ENCODE measurements around the gene MMP3. TPM values are rescaled to one million over a fixed set of nuclear protein-coding genes. Genes with fewer than 3 reads are reported as not detected.

The MMP3 gene
- total RNA-seq, 4 donors from 2014 or later = 0.48 to 4.8 (median 1.1) TPM

GRCh38 chr11:102829316-102830000, 14.0 kb downstream of the MMP3 start:
- no peak overlapping the region for H3K27ac ChIP-seq
- in situ Hi-C loops (cut with MboI; ENCODE audit: low pct_ligation_motif_present in 1 of 4, low pct_unique_long_range_greater_than_20kb in 1 of 4, low sequenced_read_pairs in 3 of 4) = no loop called here
- H3K4me1 ChIP-seq = no peaks in the 10 kb centered on the region
- WGBS, 2 donors (ENCODE audit: low coverage in 1 of 2) = 53 to 63% methylated on average over 4 to 6 of the region's 6 CpGs
- peaks cover 5% of the 10 kb centered on the region for H3K27me3 ChIP-seq
- TF ChIP-seq EP300 (IDR thresholded peaks at IDR 0.05; ENCODE audit: low read depth) (no peak), POLR2A (IDR thresholded peaks at IDR 0.05) (no peak), POLR2AphosphoS5 (IDR thresholded peaks at IDR 0.05) (no peak), CTCF (IDR thresholded peaks at IDR 0.05) (no peak)
- no peaks in the 10 kb centered on the region for H3K9me3 ChIP-seq
- H3K4me3 ChIP-seq = no peak overlapping the region
- intact Hi-C loops (cut with DNase I; ENCODE audit: low total_unique reads) = no loop called here
- no peak for DNase-seq
- no peaks in the 10 kb centered on the region for H3K36me3 ChIP-seq

- DNase-seq = no peak
- Histone ChIP-seq H3K4me1 (no peaks in the 10 kb centered on the region), H3K27ac (no peak overlapping the region), H3K9me3 (no peaks in the 10 kb centered on the region), H3K4me3 (no peak overlapping the region), H3K27me3 (no peaks in the 10 kb centered on the region), H3K36me3 (no peaks in the 10 kb centered on the region)
- in situ Hi-C loops (cut with MboI; ENCODE audit: low pct_ligation_motif_present in 1 of 4, low pct_unique_long_range_greater_than_20kb in 1 of 4, low sequenced_read_pairs in 3 of 4) = no loop called here
- WGBS, 2 donors (ENCODE audit: low coverage in 1 of 2) = 87 to 100% methylated on average over 1 of the region's 1 CpG
- intact Hi-C loops (cut with DNase I; ENCODE audit: low total_unique reads) = no loop called here
- TF ChIP-seq POLR2A (IDR thresholded peaks at IDR 0.05) = no peak
- no peak for TF ChIP-seq POLR2AphosphoS5 (IDR thresholded peaks at IDR 0.05)
- TF ChIP-seq CTCF (IDR thresholded peaks at IDR 0.05) = no peak
- no peak for TF ChIP-seq EP300 (IDR thresholded peaks at IDR 0.05; ENCODE audit: low read depth)
Measured at GRCh38 chr11:102824556-102824955, 18.9 kb downstream of the MMP3 start.

GRCh38 chr11:102819491-102819890, 23.9 kb downstream of the MMP3 start:
- Histone ChIP-seq H3K27ac (no peak overlapping the region), H3K4me3 (no peak overlapping the region), H3K9me3 (no peaks in the 10 kb centered on the region), H3K4me1 (no peaks in the 10 kb centered on the region), H3K36me3 (no peaks in the 10 kb centered on the region), H3K27me3 (no peaks in the 10 kb centered on the region)
- TF ChIP-seq CTCF (IDR thresholded peaks at IDR 0.05) = no peak
- no peak for TF ChIP-seq POLR2A (IDR thresholded peaks at IDR 0.05)
- TF ChIP-seq EP300 (IDR thresholded peaks at IDR 0.05; ENCODE audit: low read depth) = no peak
- TF ChIP-seq POLR2AphosphoS5 (IDR thresholded peaks at IDR 0.05) = no peak
- WGBS, 2 donors (ENCODE audit: low coverage in 1 of 2) = 75% methylated on average over 6 of the region's 6 CpGs; no CpG with 5 or more reads in 1 of the 2 donors
- no peak for DNase-seq
- in situ Hi-C loops (cut with MboI; ENCODE audit: low pct_ligation_motif_present in 1 of 4, low pct_unique_long_range_greater_than_20kb in 1 of 4, low sequenced_read_pairs in 3 of 4) (no loop called here), intact Hi-C loops (cut with DNase I; ENCODE audit: low total_unique reads) (no loop called here)

GRCh38 chr11:102813484-102813883, 29.9 kb downstream of the MMP3 start:
- intact Hi-C loops (cut with DNase I; ENCODE audit: low total_unique reads) = no loop called here
- Histone ChIP-seq H3K36me3 (no peaks in the 10 kb centered on the region), H3K27me3 (no peaks in the 10 kb centered on the region), H3K4me1 (no peaks in the 10 kb centered on the region), H3K9me3 (no peaks in the 10 kb centered on the region), H3K27ac (no peak overlapping the region), H3K4me3 (no peak overlapping the region)
- no peak for DNase-seq
- WGBS, 2 donors (ENCODE audit: low coverage in 1 of 2) = 43 to 75% methylated on average over 1 of the region's 1 CpG
- TF ChIP-seq CTCF (IDR thresholded peaks at IDR 0.05) (no peak), EP300 (IDR thresholded peaks at IDR 0.05; ENCODE audit: low read depth) (no peak), POLR2A (IDR thresholded peaks at IDR 0.05) (no peak), POLR2AphosphoS5 (IDR thresholded peaks at IDR 0.05) (no peak)
- in situ Hi-C loops (cut with MboI; ENCODE audit: low pct_ligation_motif_present in 1 of 4, low pct_unique_long_range_greater_than_20kb in 1 of 4, low sequenced_read_pairs in 3 of 4) = no loop called here

Measured in transverse colon (tissue), 4 donors.